ENCODE data around the gene PTMA.

The PTMA gene

GRCh38 chr2:231685349-231686191 is 22.8 kb upstream of the PTMA start:
- TF ChIP-seq RAD21 (IDR thresholded peaks at IDR 0.05; ENCODE audit: low read depth) (no peak), CEBPB (IDR thresholded peaks at IDR 0.05) (no peak), CREB1 (IDR thresholded peaks at IDR 0.05; ENCODE audit: low read depth) (no peak), MAX (IDR thresholded peaks at IDR 0.05) (no peak), EP300 (IDR thresholded peaks at IDR 0.05; ENCODE audit: borderline replicate concordance) (no peak), YY1 (IDR thresholded peaks at IDR 0.05; ENCODE audit: low read depth) (no peak), TCF12 (IDR thresholded peaks at IDR 0.05; ENCODE audit: low read depth) (no peak), EGR1 (IDR thresholded peaks at IDR 0.05) (no peak), TAF1 (IDR thresholded peaks at IDR 0.05; ENCODE audit: low read depth) (no peak), NFIC (IDR thresholded peaks at IDR 0.05) (no peak)

DNA sequence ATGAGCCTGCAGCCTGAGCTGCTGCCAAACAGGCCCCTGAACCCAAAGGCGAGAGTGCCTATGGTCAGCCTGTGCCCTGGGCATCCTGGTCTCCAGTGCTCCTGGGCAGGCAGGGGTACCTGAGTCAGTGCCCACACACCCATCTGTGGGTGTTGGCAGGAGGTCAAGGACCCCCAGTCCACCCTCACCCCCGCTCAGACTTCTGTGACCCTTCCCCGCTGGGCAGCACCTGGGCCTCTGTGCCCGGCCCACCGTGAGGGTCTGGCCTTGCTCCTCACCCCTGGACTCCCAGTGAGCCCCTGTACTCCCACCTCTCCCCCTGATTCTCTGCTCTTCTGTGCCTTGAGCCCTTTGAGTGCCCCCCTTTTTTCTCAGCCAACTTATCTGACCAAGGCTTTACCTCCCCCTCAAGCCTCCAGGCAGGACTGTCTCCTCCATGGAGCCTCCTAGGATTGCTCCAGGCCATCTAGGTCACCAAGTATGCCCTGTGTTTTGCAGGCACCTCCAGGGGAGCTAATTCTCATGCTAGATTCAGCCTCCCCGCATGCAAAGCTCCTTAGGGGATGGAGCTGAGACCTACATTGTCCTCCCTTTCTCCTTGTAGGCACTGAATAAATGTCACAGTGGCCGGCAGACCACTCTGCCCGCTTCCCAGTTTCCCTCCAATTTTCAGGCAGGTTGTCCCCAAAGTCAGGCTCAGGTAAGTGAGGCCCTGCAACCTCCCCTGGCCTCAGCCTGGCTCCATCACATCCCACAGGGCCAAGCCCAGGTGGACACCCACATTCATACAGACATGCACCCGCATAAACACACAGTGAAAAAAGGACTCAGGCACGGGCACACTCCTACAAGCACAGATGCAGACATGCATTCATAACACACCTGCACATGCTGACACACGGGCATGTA is 21.9 kb upstream of the PTMA start:
- no peak for TF ChIP-seq MAX (IDR thresholded peaks at IDR 0.05)
- no peak for TF ChIP-seq TCF12 (IDR thresholded peaks at IDR 0.05; ENCODE audit: low read depth)
- no peak for TF ChIP-seq EP300 (IDR thresholded peaks at IDR 0.05; ENCODE audit: borderline replicate concordance)
- TF ChIP-seq TAF1 (IDR thresholded peaks at IDR 0.05; ENCODE audit: low read depth): no peak
- no peak for TF ChIP-seq CREB1 (IDR thresholded peaks at IDR 0.05; ENCODE audit: low read depth)
- TF ChIP-seq NFIC (IDR thresholded peaks at IDR 0.05): no peak
- TF ChIP-seq FOXM1 (IDR thresholded peaks at IDR 0.05; ENCODE audit: borderline replicate concordance, low read depth): no peak
- no peak for TF ChIP-seq ZBTB7A (IDR thresholded peaks at IDR 0.05; ENCODE audit: low read depth)

GRCh38 chr2:231687133-231687852 is 21.0 kb upstream of the PTMA start:
- TF ChIP-seq, protein P1, sequence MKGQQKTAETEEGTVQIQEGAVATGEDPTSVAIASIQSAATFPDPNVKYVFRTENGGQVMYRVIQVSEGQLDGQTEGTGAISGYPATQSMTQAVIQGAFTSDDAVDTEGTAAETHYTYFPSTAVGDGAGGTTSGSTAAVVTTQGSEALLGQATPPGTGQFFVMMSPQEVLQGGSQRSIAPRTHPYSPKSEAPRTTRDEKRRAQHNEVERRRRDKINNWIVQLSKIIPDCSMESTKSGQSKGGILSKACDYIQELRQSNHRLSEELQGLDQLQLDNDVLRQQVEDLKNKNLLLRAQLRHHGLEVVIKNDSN (IDR thresholded peaks at IDR 0.05): peak; percentile 86
- TF ChIP-seq CREB1 (IDR thresholded peaks at IDR 0.05; ENCODE audit: low read depth) (no peak), YY1 (IDR thresholded peaks at IDR 0.05; ENCODE audit: low read depth) (no peak), MAX (IDR thresholded peaks at IDR 0.05) (peak; percentile 58), EGR1 (IDR thresholded peaks at IDR 0.05) (no peak), EP300 (IDR thresholded peaks at IDR 0.05; ENCODE audit: borderline replicate concordance) (no peak), REST (IDR thresholded peaks at IDR 0.05; ENCODE audit: low read depth) (no peak), TCF12 (IDR thresholded peaks at IDR 0.05; ENCODE audit: low read depth) (no peak), RAD21 (IDR thresholded peaks at IDR 0.05; ENCODE audit: low read depth) (peak; percentile 60), TEAD4 (IDR thresholded peaks at IDR 0.05) (no peak), ZBTB7A (IDR thresholded peaks at IDR 0.05; ENCODE audit: low read depth) (no peak)

- no peak for TF ChIP-seq CREB1 (IDR thresholded peaks at IDR 0.05; ENCODE audit: low read depth)
These were observed 20.4 kb upstream of the PTMA start for GRCh38 chr2:231687961-231688360.

- TF ChIP-seq CREB1 (IDR thresholded peaks at IDR 0.05; ENCODE audit: low read depth): no peak
- no peak for TF ChIP-seq CEBPB (IDR thresholded peaks at IDR 0.05)
- no peak for TF ChIP-seq RAD21 (IDR thresholded peaks at IDR 0.05; ENCODE audit: low read depth)
- no peak for TF ChIP-seq TCF12 (IDR thresholded peaks at IDR 0.05; ENCODE audit: low read depth)
- no peak for TF ChIP-seq TAF1 (IDR thresholded peaks at IDR 0.05; ENCODE audit: low read depth)
- no peak for TF ChIP-seq EP300 (IDR thresholded peaks at IDR 0.05; ENCODE audit: borderline replicate concordance)
- no peak for TF ChIP-seq REST (IDR thresholded peaks at IDR 0.05; ENCODE audit: low read depth)
- TF ChIP-seq FOXM1 (IDR thresholded peaks at IDR 0.05; ENCODE audit: borderline replicate concordance, low read depth): no peak
- no peak for TF ChIP-seq NFIC (IDR thresholded peaks at IDR 0.05)
- TF ChIP-seq, protein P1 (IDR thresholded peaks at IDR 0.05): no peak
- TF ChIP-seq YY1 (IDR thresholded peaks at IDR 0.05; ENCODE audit: low read depth): no peak
- TF ChIP-seq ZBTB7A (IDR thresholded peaks at IDR 0.05; ENCODE audit: low read depth): no peak
- no peak for TF ChIP-seq MAX (IDR thresholded peaks at IDR 0.05)
These were observed 19.6 kb upstream of the PTMA start for GRCh38 chr2:231688719-231689118.

All from Ishikawa (cell line).